ENCODE data around the gene SCFD2.
"Not testable (repeated sequence)": the region's sequence is repeated elsewhere in the genome, so short reads cannot be mapped to it uniquely, and the experiment has no call there.

SCFD2 gene

DNA sequence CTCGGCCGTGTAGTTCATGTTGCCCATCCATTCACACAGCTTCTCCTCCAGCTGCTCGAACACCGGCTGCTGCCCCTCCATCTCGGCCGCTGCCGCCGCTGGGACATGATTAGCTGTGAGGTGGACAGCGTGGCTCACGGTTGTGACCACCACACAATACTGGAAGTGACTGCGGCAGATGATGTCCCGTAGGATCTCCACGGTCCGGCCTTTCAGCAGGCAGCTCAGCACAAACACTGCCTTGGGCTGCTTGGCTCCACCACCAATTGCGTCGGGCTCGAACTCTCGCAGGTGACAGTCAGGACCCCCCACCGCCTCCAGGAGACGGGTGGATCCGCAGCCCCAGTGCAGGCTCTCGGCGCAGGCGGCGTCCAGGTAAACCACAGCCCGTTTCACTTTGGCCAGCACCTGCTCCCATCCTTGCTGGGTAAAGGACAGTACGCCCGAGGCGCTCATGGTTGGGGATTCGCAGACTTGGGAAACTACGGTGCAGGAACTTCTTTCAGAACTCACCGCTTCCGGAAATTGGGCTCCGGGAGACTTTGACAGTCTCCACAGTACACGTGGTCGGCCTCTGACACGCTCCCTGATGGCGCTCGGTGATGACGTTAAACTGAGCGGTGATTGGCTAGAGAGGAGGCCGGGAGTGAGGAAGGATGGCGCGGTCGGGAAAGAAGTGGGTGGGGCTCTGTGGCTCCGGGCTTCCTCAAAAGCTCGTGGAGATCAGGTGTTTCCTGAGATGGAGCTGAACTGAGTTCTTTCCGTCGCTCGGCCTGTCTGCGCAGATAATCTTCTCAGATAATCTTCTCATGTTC is at the start of gene SCFD2:
SCFD2 (minus strand) TSS at position 576 of the 815 bp plus-strand sequence.
- DNase-seq (ENCODE audit: insufficient read length, low spot score) = peak; percentile 82
- FAIRE-seq = peak; percentile 98

DNA sequence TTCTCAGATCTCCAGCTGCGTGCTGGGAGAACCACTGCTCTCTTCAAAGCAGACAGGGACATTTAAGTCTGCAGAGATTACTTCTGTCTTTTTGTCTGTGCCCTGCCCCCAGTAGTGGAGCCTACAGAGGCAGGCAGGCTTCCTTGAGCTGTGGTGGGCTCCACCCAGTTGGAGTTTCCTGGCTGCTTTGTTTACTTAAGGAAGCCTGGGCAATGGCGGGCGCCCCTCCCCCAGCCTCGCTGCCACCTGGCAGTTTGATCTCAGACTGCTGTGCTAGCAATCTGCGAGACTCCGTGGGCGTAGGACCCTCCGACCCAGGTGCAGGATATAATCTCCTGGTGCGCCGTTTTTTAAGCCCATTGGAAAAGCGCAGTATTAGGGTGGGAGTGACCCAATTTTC is 43.6 kb upstream of the SCFD2 start:
- not testable (repeated sequence) for FAIRE-seq; DNase-seq (ENCODE audit: insufficient read length, low spot score)

DNA sequence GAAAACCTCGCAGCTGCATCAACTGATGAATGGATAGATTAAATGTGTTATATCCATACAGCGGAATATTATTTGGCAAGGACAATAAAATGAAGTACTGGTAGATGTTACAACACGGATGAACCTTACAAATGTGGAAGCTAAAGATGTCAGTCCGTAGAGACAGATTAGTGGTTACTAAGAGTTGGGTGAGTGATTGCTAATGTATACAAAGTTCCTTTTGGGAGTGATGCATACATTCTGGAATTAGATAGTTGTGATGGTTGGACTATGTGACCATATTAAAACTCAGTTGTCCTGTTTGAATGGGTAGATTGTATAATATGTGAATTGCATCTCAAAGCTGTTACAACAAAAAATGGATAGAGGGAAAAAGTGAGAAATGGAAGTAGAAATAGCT is 14.4 kb upstream of the SCFD2 start:
- FAIRE-seq (no peak), DNase-seq (ENCODE audit: insufficient read length, low spot score) (no peak)

DNA sequence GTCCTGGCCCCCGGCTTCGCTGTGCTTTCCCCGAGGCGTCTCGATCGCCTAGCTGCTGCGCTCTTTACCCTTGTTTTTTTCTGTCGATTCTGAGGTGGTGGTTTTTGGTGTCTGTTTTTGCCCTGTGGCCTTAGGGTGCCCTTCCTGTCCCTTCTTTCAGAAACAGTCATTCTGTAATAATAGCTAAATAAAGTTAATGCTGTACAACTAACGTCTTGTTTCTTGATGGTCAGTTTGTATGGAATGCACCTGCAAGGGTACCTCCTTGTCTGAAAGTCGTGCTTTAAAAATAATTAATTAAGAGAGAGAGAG is 12.3 kb upstream of the SCFD2 start:
- peak; percentile 12 for DNase-seq (ENCODE audit: insufficient read length, low spot score)
- peak; percentile 91 for FAIRE-seq

DNA sequence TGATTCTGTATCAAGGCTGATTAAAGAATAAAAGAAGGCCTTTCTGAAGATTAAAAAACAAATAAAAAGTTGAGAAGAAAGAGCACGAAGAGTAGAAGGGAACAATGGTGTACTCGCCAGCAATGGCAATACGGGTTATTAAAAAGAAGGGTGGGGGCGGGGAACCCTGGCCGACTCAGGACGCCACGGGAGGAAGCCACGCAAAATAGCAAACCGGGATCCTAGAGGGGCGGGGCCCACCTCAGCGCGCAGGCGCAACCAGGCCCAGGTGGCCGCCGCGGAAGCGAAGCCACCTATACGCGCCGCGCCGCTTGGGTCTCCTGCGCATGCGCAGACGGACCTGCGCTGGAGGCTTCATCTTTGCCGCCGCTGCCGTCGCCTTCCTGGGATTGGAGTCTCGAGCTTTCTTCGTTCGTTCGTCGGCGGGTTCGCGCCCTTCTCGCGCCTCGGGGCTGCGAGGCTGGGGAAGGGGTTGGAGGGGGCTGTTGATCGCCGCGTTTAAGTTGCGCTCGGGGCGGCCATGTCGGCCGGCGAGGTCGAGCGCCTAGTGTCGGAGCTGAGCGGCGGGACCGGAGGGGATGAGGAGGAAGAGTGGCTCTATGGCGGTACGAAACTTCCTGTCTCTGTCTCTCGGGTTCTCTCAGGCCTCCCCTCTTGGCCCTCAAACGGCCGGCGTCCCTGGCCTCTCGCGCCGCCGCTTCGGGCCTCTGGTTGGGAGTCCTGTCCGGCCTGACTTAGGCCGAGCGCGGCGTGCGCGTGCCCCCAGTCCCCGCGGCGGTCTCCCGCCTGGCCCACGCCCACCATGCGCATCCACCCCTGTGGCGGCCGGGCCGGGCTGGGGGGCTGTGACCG is 11.7 kb upstream of the SCFD2 start, which contains the start of gene FIP1L1:
FIP1L1 (plus strand) TSS at position 323 of the 852 bp plus-strand sequence; CDS start at position 521, 198 bp downstream.
- FAIRE-seq = peak; percentile 95
- peak; percentile 77 for DNase-seq (ENCODE audit: insufficient read length, low spot score)

DNA sequence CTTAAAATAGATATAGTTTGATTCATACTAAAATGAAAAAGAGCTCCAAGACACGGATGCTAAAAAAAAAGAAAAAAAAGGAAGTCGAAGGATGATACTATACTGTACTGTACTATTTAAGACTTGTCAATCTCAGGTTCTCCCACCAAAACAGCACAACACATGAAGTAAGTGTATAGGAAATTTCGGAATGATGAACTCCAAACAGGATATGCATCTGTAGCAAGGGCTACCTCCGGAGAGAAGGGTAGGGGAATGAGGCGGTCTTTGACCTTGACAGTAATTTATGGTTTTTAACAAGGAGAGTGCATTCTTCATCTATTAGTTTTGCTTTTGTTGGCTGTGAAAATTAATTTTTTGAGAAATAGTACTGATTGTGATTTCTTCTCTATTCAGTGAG is 11.0 kb upstream of the SCFD2 start:
- peak; percentile 72 for FAIRE-seq
- no peak for DNase-seq (ENCODE audit: insufficient read length, low spot score)

DNA sequence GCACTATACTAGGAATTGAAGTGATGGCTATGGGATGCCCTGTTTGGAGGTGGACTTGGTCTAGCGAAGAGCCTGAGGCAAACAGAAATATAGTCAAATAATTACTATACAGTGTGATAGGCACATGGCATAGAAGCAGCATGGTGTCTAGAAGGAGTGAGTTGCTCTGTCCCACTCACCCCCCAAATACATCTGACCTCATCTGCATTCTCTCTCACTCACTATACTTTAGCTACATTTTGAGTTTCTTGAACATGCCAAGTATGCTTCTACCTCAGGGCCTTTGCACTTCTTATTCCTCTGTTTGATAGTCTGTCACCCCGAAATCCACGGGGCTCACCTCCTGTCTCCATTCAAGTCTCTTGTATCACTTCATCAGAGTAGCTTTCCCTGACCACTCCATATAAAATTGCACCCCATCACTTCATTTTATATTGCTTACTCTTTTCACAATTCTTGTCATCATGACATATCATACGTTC is 9.0 kb upstream of the SCFD2 start:
- DNase-seq (ENCODE audit: insufficient read length, low spot score) = no peak
- no peak for FAIRE-seq

DNA sequence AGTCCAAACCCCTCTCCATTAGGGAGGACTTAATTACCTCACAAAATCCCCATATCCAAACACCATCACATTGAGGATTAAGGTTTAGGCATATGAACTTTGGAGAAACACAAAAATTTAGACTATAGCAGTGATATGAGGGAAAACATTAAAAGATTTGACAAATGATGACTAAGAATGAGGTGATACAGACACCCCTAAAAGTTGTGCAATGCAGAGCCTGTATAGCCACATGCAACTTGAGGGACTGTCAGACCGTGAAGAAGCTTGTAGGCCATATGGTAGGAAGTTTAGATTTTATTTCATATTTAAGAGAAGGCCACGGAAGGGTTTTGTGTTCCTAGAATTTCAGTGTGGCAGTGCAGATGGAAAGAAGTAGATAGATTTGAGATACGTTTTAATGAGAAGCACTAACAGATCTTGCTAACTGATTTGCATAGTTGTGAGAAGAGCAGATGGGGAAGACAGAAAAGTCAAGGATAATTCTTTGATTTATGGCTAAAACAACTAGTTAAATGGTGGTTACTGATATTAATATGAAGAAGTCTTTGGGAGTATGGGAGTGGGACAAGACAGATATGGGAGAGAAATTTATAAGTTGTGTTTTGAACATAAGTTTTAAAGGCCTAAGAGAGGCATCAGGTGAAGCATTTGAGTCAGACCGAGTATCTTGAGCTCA is 6.1 kb upstream of the SCFD2 start:
- FAIRE-seq (no peak), DNase-seq (ENCODE audit: insufficient read length, low spot score) (no peak)

DNA sequence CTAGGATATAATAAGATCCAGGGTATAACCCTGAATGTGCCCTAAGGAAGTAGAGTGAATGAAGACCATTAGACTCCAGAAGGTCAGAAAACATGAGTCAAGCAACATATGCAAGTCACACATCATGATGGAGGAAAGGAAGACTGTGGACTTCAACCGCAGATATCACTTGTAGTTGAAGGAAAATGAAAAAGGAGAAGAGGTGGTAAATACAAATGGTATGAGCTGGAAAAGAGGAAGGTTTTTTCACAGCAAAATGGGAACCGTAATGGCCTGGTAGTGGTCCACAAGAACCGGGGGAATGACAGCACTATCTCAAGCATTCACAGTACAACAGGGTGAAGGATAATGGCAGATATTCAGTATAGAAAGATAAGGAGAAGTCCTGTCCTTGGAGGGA is 5.2 kb upstream of the SCFD2 start:
- FAIRE-seq = no peak
- DNase-seq (ENCODE audit: insufficient read length, low spot score) = no peak

DNA sequence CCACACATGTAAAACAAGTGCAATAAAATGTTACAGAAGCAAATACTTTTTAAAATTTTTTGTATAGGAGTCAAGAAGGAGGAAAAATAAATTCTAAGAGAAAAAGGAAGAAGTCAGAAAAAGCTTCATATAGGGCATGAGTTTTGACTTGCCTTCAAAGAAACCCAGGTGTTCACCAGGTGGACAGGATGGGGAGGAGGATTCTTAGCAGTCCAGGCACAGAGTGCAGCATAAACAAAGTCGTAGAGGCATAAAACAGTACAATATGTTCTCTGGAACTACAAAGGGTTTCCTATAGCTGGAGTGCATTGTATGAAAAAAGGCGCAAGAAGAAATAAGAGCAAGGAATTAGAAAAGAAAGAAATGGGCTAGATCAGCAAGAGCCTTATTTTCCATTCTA is 1.9 kb upstream of the SCFD2 start:
- no peak for FAIRE-seq
- no peak for DNase-seq (ENCODE audit: insufficient read length, low spot score)

DNA sequence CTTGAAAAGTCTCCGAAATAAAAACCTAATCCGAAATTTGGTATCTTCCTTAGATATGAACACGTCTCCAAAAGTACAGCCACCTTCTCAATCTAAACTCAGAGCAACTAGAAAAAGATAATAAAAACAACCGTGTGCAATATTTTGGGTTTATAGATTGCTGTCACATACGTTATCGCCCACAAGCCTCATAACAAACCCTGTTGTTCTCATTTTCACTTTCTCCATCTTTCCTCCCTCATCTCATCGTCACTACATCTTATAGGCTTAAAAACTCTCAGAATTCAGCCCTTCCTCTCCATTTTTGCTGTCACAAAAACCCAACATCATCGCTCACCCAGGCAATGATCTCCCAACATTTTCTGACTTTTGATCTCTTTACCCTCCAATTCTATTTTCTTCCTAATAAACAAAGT is 448 bp upstream of the SCFD2 start:
- FAIRE-seq = no peak
- no peak for DNase-seq (ENCODE audit: insufficient read length, low spot score)

DNA sequence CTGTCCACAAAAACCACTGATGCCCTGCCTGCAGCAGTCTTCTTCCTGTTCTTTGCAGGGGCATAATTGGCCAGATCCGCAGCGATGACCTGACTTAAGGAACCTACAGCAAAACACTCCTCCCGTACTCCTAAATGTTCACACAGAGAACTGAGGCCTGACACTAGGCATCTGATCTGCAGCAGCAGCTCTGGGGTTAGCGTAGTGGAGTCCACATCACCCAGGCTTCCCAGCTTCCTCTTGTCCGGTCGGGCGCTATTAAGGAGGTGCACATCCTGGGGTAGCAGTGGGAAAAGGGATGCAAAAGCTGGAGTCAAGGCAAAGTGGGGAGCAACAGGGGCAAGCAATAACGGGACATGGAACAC is 758 bp downstream of the SCFD2 start:
- FAIRE-seq (no peak), DNase-seq (ENCODE audit: insufficient read length, low spot score) (peak; percentile 8)

DNA sequence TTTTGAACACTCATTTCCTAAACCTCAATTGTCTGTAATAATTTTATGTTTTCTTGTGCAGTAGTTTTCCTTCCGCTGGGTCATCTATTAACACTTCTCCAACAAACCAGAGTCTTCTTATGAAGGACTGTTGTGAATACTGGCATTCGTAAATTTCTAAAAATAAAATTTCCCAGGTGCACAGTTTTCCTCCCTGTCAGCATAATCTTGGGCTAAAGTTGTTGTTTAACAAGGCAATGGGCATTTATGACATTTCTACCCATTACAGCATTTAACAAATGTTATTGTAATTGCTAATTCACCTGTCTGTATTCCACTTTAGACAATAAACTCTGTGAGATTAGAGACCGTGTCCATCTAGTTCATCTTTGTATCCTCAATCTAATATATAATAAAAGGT is 1.2 kb downstream of the SCFD2 start:
- FAIRE-seq = no peak

DNA sequence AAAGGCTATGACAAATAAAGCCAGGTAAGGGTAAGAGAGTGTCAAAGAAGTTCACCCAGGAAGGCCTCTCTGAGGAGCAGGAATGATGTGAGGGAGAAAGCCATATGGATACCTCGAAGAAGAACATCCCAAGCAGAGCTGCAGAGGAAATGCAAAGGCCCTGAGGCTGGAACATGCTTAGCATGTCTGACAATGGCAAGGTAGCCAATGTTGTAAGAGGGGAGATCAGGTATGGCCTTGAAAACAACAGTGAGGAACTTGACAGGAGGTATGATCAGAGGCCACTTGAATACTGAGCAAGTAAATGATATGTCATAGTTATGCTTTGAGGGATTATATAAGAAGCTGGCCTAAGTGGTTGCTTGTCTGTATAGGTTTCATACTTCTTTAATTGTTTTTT is 3.8 kb downstream of the SCFD2 start:
- DNase-seq (ENCODE audit: insufficient read length, low spot score) (no peak), FAIRE-seq (no peak)

More for the DNA sequence above, 1.2 kb downstream of the SCFD2 start:
- no peak for DNase-seq (ENCODE audit: insufficient read length, low spot score)

DNA sequence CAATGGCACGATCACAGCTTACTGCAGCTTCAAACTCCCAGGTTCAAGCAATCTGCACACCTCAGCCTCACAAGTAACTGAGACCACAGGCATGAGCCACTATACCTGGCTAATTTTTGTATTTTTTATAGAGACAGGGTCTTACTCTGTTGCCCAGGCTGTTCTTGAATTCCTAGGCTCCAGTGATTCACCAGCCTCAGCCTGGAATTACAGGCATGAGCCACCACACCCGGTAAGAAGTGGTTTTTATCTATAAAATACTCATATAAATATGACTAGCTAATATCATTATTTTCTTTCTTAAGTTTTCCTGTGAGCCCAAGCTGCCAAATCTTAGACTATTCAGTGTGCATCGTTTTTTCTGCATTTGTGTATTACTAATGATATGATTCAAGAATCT is 4.4 kb downstream of the SCFD2 start:
- no peak for FAIRE-seq
- no peak for DNase-seq (ENCODE audit: insufficient read length, low spot score)

DNA sequence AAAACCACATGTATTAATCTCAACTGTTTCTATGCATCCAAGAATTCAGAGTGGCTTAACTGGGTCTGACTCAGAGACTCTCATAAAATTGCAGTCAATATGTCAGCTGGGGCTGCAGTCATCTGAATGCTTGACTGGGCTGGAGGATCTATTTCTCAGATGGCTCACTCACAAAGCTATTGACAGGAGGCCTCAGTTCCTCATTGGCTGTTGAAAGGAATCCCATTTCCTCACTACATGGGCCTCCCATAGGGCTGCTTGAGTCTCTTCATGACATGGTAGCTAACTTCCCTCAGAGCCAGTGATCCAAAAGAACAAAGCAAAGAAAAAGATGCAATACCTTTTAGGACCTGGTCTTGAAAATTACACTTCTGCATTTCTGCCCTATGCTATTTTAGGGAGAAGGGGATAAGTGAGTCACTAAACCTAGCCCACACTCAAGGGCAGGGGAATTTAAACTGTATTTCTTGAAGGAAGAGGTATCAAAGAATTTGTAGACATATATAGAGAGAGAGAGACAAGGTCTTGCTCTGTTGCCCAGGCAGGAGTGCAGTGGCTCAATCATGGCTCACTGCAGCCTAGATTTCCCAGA is 9.8 kb downstream of the SCFD2 start:
- FAIRE-seq (no peak), DNase-seq (ENCODE audit: insufficient read length, low spot score) (no peak)

DNA sequence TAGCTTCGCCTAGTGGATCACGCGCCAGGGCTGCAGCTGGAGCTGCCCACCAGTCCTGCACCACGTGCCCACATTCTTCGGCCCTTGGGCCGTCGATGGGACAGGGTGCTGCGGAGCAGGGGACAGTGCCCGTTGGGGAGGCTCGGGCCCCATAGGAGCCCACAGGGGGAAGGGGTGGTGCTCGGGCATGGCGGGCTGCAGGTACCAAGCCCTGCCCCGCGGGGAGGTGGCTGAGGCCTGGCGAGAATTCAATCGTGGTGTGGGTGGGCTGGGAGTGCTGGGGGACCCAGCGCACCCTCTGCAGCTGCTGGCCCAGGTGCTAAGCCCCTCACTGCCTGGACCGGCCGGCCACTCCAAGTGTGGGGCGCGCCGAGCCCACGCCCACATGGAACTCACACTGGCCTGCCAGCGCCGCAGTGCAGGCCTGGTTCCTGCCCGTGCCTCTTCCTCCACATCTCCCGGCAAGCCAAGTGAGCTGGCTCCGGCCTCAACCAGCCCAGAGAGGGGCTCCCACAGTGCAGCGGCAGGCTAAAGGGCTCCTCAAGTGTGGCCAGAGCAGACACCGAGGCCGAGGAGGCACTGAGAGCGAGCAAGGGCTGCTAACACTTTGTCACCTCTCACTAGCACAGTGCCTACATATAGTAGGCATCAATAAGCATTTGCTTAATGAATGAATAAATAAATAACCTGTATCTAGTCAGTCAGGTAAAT is 11.7 kb downstream of the SCFD2 start:
- no peak for DNase-seq (ENCODE audit: insufficient read length, low spot score)
- FAIRE-seq = no peak

DNA sequence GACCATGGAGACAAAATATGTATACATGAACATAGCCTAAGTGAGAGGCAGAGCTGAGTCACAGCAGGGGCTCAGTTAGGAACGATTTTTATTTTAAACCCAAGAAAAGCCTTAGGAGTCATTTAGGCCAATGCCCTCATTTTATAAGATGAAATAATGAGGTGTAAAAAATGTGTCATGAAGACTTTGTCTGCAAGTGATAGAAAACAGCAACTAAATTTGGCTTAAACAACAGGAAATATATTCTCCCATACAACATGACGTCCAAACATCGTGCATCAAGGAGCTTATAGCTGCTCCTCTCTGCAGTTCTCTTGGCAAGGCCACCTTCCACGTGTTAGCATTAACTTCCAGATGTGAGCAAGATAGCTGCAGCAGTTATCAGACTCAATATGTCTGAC is 16.8 kb downstream of the SCFD2 start:
- FAIRE-seq = no peak
- no peak for DNase-seq (ENCODE audit: insufficient read length, low spot score)

DNA sequence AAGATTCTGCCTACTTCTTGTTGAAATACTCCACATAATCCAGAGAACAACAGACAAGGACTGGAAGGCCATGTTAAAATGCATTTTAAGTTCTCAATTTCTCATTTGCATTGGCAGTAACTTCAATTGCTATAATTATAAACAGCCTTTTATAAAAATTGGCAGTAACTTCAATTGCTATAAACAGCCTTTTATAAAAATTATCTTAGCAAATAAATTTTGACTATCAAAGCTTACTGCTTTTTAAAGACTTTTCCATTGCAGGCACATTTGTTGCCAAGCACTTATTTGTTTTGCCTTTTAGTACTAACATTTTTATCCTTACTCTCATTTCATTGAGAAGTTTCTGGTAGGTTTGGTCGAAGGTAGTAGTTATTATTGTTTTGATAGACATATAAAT is 17.8 kb downstream of the SCFD2 start:
- DNase-seq (ENCODE audit: insufficient read length, low spot score) (no peak), FAIRE-seq (no peak)
